Mucosa of gallbladder (tissue), 1 donor: ENCODE data around the gene ATP2B3. TPM values are rescaled to one million over a fixed set of nuclear protein-coding genes. Genes with fewer than 3 reads are reported as not detected.
A peak's percentile ranks its signal among the peaks of the same experiment; 100 is the strongest.

ENCODE experiments used
- DNase-seq: peaks from one replicate; pipeline ENCODE4 v3.0.0-alpha.2; 2020; ENCODE audit warnings: low spot score
- total RNA-seq: library from RNA; stranded (reverse); gene quantifications from one replicate; pipeline ENCODE4 v1.2.1, GENCODE V29; 2021
- donor health status: DM: no; HTN: no; CAD: no.

ATP2B3 gene
- total RNA-seq, 1 donor from 2014 or later, result not detected

- peak; percentile 77 for DNase-seq
Measured at GRCh38 chrX:153507484-153508178, 9.8 kb upstream of the ATP2B3 start.

DNA sequence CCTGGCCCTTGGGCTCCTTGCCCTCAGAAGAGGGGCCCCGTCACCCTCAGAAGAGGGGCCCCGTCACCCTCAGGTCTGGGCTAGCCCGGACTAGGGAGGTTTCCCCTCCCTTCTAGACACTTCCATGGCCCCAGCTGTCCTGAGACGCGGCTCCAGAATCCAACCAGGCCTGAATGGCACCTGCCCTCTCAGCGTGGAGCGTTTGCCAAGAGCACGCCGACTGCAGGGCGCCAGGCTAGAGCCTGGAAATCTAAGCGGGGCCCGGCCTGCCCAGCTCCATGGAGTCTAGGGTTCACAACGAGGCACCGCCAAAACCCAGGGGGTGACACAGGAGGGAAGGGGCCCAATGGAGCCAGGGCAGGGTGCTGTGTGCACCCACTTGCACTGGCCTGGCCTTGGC, 7.8 kb upstream of the ATP2B3 start:
- no peak for DNase-seq

DNA sequence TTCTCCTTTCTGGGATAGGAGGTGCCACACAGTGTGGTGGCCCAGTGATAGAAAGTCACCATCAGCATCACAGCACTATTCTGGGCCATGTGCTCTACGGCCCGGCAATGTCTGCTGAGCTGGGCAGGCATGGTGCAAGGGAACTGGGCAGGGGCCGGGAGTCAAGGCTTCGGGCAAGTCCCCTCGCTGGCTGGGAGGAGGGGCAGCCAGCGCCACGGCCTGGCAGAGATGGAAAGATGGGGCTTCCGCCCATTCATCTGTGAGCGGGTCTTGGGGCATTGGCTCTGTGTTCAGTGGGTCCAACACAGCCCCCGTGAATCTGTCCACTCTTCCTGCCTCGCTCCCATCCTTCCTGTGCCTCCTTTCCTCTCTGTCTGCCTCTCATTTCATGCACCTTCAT, 7.1 kb upstream of the ATP2B3 start:
- DNase-seq, result no peak

- DNase-seq, result no peak
Measured at GRCh38 chrX:153511784-153512500, 5.5 kb upstream of the ATP2B3 start.

GRCh38 chrX:153512501-153512893, 4.9 kb upstream of the ATP2B3 start:
- DNase-seq, result no peak

DNA sequence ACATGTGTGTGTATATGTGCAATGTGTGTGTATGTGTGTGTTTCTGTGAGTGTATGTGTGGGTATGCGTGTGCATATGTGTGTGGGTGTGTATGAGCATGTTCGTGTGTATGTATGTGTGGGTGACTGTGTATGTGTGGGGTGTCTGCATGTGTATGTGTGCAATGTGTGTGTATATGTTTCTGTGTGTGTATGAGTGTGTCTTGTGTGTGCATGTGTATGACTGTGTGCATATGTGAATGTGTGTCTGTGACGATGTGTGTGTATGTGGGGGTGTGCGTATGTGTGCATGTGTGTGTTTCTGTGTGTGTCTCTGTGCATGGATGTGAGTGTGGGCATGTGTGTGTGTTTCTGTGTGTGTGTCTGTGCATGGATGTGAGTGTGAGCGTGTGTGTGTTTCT, 4.2 kb upstream of the ATP2B3 start:
- DNase-seq, result no peak

DNA sequence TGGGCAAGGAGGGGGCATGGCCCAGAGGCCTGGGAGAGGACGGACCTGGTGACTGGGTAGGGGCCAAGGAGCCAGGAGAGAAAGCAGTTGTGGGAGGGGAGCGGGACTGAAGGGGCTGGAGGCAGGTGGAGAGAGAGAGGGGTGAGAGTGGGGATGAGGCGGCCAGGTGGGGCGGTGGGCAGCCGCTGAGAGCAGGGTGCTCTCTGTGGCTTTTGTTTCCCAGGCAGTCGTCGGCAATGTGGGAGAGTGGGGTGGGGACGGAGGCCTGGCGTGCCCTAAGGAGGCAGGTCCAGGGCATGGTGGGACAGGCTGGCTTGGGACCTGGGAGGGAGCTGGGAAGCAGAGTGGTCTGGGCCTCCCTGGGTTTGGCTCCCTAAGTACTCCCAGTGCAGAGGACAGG, 3.2 kb upstream of the ATP2B3 start:
- no peak for DNase-seq

GRCh38 chrX:153515435-153515834, 2.0 kb upstream of the ATP2B3 start:
- DNase-seq, result no peak

DNA sequence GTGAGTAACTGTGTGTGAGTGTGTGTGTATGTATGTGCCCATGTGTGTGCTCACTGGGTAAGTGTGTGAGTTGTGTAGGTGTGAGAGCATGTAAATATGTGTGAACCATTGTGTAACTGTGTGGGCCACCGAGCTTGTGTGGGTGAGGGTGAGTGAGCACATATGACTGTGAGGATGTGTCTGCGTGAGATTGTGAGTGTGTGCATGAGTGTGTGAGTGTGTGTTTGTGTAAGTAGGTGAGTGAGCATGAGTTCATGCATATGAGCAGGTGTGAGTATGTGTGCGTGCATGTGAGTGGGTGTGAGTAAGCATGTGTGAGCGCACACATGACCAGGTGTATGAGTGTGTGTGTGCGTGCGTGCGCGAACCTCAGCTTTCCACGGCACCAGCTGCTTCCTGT, 1.4 kb upstream of the ATP2B3 start:
- DNase-seq, result no peak

GRCh38 chrX:153517946-153518834, 748 bp downstream of the ATP2B3 start:
- no peak for DNase-seq

GRCh38 chrX:153519569-153520286, 2.3 kb downstream of the ATP2B3 start:
- no peak for DNase-seq

GRCh38 chrX:153520287-153520917, 3.0 kb downstream of the ATP2B3 start:
- no peak for DNase-seq

- no peak for DNase-seq
Measured at GRCh38 chrX:153521034-153521433, 3.6 kb downstream of the ATP2B3 start.

DNA sequence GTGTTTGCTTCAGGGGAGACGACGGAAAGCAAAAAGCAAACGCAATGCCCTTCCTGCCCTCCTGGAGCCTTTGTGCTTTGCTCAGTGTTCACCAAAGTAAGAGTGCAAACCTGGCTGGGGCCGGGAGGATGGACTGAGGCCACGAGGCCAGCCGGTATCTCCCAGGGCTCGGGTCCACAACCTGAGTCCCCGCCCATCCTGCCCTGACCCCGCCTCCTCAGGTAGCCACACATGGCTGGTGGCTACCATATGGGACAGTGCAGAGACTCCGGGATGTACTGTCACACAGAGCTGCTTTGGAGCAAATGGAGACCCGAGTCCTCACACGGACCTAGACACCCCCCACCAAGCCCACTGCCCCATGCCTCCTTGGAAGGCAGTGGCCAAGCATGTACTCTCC, 4.8 kb downstream of the ATP2B3 start:
- DNase-seq, result no peak

- DNase-seq, result no peak
Measured at GRCh38 chrX:153523269-153523668, 5.8 kb downstream of the ATP2B3 start.

- no peak for DNase-seq
Measured at GRCh38 chrX:153524234-153524633, 6.8 kb downstream of the ATP2B3 start.

- DNase-seq, result no peak
Measured at GRCh38 chrX:153525451-153525850, 8.0 kb downstream of the ATP2B3 start.

GRCh38 chrX:153526042-153526441, 8.6 kb downstream of the ATP2B3 start:
- no peak for DNase-seq

DNA sequence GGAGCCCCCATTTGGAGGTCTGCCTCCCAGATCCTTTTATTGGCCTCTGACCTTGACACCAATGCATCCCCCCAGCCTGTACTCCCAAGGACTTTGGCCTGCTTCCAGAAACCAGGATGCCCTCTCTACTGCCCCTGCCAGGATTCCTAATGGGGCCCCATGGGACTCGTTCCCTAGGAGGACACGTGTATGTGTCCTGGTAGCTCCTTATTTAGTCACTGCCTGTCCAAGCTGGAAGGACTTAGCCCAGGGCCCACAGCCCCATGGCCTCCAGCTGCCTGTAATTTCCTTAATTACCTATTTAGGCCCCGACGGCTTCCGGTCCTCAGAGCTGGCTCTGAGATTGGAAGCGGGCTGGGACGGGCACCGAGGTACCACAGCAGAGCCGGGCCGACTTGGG, 9.4 kb downstream of the ATP2B3 start:
- no peak for DNase-seq

DNA sequence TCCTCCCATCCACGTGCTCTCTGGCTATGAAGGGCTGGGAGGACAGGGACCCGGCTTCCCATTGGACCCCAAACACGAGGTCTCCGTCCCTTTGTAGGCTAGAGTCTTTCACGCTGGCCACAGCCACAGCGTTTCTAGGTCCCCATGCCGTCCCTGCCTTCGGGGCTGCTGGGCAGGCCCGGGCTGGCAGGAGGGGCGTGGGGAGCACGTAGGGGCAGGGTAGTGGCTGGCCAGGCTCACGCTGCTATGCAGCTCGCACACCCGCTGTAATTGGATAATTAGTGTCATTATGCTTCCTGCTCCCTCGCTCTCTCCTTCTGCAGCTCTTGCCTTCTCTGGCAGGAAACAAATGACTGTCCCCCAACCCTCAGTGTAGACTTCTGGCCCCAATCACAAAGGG, 9.8 kb downstream of the ATP2B3 start:
- no peak for DNase-seq

- DNase-seq, result no peak
Measured at GRCh38 chrX:153530411-153531129, 13.1 kb downstream of the ATP2B3 start.
